ENCODE data around the gene MCEMP1. TPM values are rescaled to one million over a fixed set of nuclear protein-coding genes. Genes with fewer than 3 reads are reported as not detected.

MCEMP1 gene
- polyA plus RNA-seq, 1 donor: 0.25 TPM

Other genes starting within 250 kb of the MCEMP1 start
- 4.0 TPM for gene PEX11G, start 188.1 kb upstream of the MCEMP1 start, polyA plus RNA-seq (ENCODE audit: insufficient read length)
- gene ZNF358, start 161.0 kb upstream of the MCEMP1 start, polyA plus RNA-seq (ENCODE audit: insufficient read length): 61.8 TPM
- 16.4 TPM for gene MCOLN1, start 154.5 kb upstream of the MCEMP1 start, polyA plus RNA-seq (ENCODE audit: insufficient read length)
- 34.7 TPM for gene PNPLA6, start 141.4 kb upstream of the MCEMP1 start, polyA plus RNA-seq (ENCODE audit: insufficient read length)
- gene CAMSAP3, start 81.2 kb upstream of the MCEMP1 start, polyA plus RNA-seq (ENCODE audit: insufficient read length): 0.45 TPM
- 33.1 TPM for gene XAB2, start 47.5 kb upstream of the MCEMP1 start, polyA plus RNA-seq (ENCODE audit: insufficient read length)
- gene PET100, start 47.3 kb upstream of the MCEMP1 start, polyA plus RNA-seq (ENCODE audit: insufficient read length): 52.4 TPM
- not detected for gene PCP2, start 43.4 kb upstream of the MCEMP1 start, polyA plus RNA-seq (ENCODE audit: insufficient read length)
- gene STXBP2, start 40.0 kb upstream of the MCEMP1 start, polyA plus RNA-seq (ENCODE audit: insufficient read length): 6.7 TPM
- 1.3 TPM for gene RETN, start 8.0 kb upstream of the MCEMP1 start, polyA plus RNA-seq (ENCODE audit: insufficient read length)
- gene TRAPPC5, start 3.7 kb downstream of the MCEMP1 start, polyA plus RNA-seq (ENCODE audit: insufficient read length): 42.8 TPM
- 0.65 TPM for gene FCER2, start 25.0 kb downstream of the MCEMP1 start, polyA plus RNA-seq (ENCODE audit: insufficient read length)
- gene CLEC4G, start 55.0 kb downstream of the MCEMP1 start, polyA plus RNA-seq (ENCODE audit: insufficient read length): not detected
- gene CD209, start 70.4 kb downstream of the MCEMP1 start, polyA plus RNA-seq (ENCODE audit: insufficient read length): 2.4 TPM
- gene CLEC4M, start 86.2 kb downstream of the MCEMP1 start, polyA plus RNA-seq (ENCODE audit: insufficient read length): not detected
- 17.6 TPM for gene EVI5L, start 153.1 kb downstream of the MCEMP1 start, polyA plus RNA-seq (ENCODE audit: insufficient read length)
- gene PRR36, start 197.3 kb downstream of the MCEMP1 start, polyA plus RNA-seq (ENCODE audit: insufficient read length): 0.48 TPM
- gene LRRC8E, start 211.4 kb downstream of the MCEMP1 start, polyA plus RNA-seq (ENCODE audit: insufficient read length): not detected
- gene MAP2K7, start 226.8 kb downstream of the MCEMP1 start, polyA plus RNA-seq (ENCODE audit: insufficient read length): 27.2 TPM
- 0.67 TPM for gene TGFBR3L, start 237.7 kb downstream of the MCEMP1 start, polyA plus RNA-seq (ENCODE audit: insufficient read length)
- gene SNAPC2, start 243.2 kb downstream of the MCEMP1 start, polyA plus RNA-seq (ENCODE audit: insufficient read length): 22.8 TPM
- gene CTXN1, start 249.0 kb downstream of the MCEMP1 start, polyA plus RNA-seq (ENCODE audit: insufficient read length): 2.6 TPM

Data from hindlimb muscle (tissue), 1 donor.